HG02763 (cell line): ENCODE measurements around the gene E2F2.
"Not testable (repeated sequence)": the region's sequence is repeated elsewhere in the genome, so short reads cannot be mapped to it uniquely, and the experiment has no call there.

Source experiments
- ATAC-seq: cut with Tn5 transposase; IDR thresholded peaks from one replicate; pipeline ENCODE4 v1.9.1; 2021; ENCODE audit warnings: mild to moderate bottlenecking, moderate library complexity; ENCODE audit not compliant: unreplicated experiment

Gene E2F2

GRCh38 chr1:23526329-23527041, 4.5 kb downstream of the E2F2 start:
- ATAC-seq = no peak

GRCh38 chr1:23525558-23526250, 5.3 kb downstream of the E2F2 start:
- no peak for ATAC-seq

DNA sequence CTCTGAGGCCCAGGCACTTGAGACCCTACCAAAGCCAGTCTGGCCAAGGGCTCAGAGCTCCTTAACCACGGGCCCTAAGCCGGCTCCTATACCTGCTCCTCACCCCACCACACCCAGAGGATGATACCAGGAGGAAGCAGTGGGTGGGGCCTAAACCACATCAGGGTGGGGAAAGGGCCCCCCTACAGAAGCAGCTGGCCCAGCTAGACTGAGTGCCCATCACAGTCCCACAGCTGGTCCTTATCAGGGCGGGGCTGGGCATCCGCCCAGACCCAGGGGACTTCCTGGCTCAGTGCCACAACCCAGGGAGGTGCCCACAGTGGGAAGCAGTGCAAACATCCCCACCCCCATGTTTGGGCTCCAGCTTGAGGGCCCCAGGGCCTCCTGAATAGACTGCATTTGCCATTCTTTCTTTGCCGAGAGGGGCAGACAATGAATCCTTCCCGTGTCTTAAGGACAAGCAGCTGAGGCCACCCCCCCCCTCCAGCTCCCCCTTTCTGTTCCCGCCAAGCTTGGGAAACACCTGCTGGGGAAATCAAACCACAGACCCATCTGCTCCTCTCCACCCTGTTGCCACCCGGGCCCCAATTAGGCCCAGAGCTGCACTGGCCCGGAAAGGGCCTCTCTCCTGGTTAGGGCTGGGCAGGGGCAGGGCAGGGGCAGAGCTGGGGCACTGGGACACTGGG, 6.2 kb downstream of the E2F2 start:
- no peak for ATAC-seq

DNA sequence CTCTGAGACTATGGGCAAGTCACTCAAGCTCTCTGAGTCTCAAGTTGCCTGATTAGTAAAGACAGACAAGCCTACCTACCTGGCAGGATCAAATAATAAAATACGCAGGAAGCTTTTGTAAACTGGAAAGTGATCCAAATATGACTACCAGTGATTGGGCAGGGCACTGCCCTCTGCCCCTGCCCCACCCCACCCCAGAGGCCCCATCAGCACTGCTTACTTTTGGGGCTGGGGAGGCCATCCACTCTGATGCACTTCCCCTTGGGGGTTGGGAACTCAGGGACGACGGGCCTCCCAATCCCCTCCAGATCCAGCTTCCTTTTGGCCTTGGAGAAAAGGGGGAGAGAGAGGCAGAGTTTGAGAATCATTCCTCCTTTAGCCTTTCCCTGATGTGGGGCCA, 6.9 kb downstream of the E2F2 start:
- ATAC-seq = no peak

DNA sequence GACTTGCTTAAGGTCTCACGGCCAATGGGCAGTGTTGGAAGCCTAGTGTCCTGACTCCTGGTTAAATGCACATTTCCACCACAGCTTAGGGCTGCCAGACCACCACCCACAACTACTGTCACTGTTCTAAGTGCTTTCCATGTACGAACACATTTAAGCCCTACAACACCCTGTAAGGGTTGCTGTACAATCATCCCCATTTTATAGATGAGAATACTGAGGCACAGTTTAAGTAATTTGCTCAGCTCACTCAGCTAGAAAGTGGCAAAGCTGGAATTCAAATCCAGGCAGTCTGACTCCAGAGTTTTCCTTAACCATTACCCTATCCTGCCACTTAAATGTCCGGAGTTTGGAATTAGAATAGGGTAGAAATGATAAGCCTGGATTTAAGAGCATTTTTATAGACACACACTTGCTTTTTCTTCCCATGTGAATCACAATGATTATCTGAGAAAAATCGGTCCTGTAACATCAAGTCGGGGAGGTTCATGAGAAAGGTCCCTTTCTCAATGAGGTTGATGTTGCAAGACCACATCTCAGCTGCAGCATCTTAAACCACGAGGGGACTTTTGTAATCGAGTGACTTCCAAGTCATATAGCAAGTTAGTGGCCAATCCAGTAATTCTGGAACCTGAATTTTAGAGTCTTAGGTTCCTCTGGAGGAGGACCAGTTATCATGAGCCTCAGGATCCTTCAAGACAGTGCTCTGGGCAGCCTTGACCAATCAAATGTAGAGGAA, 8.6 kb downstream of the E2F2 start:
- ATAC-seq = no peak

GRCh38 chr1:23521588-23521987, 9.4 kb downstream of the E2F2 start:
- ATAC-seq = no peak

DNA sequence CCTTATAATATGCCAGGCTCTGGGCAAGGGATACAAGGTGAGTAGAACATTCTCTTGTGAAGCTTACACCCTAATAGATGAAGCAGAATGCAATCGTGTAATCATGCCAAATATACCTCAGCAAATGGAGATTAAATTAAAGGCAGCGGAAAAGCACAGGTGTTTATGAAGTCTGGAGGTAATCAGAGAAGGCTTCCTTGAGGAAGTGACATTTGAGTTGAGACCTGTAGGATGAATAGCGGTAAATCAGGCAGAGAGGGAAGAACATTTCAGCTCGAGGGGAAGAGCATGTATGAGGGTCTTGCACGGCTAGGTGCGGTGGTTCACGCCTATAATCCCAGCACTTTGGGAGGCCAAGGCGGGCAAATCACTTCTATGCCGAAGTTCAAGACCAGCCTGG, 13.5 kb downstream of the E2F2 start:
- no peak for ATAC-seq

- ATAC-seq = no peak
Observed at GRCh38 chr1:23515905-23516304, 15.1 kb downstream of the E2F2 start.

- no peak for ATAC-seq
Observed at GRCh38 chr1:23514111-23514679, 16.8 kb downstream of the E2F2 start.

DNA sequence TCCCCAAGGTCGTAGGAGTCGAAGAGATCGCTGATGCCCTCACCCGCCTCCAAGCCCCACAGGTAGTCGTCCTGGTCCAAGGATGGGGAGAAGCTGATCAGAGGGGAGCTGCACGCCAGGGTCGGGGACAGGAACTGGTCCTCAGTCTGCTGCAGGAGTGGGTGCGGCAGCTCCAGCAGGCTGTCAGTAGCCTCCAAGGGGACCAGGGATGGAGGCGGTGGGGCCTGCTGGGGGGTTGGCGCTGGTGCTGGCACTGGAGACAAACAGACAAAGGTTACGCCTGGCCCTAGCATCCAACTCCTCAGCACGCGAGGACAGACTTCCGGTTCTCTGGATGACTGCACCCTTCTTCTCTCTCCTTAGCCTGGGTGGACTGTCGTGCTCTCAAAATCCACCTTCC, 21.1 kb downstream of the E2F2 start:
- ATAC-seq = no peak

DNA sequence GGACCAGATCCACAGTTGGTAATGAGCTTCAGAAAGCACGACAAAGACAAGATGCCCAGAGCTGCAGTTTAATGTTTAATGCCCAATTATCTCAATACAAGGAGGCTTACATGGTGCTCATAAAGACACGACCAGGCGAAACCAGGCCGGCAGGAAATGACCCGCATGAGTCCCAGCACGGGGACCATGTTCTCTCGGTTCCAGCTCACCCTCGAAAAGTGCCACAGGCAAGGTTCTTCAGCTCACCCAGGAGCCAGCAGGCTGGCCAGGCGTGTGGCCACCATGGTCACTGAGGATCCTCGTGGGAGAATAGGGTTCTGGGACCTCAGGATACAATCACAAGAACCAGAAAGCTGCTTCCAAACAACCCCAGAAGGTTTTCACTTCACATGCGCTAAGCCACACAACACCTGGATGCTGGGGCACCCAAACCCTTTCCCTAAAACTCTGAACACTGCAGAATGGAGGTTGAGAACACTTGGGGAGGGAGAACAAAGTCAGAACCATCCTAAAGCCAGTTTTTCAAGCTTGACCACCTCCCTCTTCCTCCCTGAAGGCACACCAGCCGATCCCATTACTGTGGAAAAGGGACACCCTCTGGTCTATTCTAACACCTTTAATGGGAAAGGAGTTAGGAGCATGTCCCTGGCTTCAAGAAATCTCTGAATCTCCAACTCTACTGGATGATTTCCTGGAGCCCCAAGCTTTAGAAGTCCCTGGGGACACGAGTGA, 24.5 kb downstream of the E2F2 start:
- ATAC-seq = no peak

GRCh38 chr1:23505851-23506250, 25.2 kb downstream of the E2F2 start:
- no peak for ATAC-seq

DNA sequence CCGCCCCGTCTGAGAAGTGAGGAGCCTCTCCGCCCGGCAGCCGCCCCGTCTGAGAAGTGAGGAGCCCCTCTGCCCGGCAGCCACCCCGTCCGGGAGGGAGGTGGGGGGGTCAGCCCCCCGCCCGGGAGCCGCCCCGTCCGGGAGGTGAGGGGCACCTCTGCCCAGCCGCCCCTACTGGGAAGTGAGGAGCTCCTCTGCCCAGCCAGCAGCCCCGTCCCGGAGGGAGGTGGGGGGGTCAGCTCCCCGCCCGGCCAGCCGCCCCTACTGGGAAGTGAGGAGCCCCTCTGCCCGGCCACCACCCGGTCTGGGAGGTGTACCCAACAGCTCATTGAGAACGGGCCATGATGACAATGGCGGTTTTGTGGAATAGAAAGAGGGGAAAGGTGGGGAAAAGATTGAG, 26.9 kb downstream of the E2F2 start:
- not testable (repeated sequence) for ATAC-seq

DNA sequence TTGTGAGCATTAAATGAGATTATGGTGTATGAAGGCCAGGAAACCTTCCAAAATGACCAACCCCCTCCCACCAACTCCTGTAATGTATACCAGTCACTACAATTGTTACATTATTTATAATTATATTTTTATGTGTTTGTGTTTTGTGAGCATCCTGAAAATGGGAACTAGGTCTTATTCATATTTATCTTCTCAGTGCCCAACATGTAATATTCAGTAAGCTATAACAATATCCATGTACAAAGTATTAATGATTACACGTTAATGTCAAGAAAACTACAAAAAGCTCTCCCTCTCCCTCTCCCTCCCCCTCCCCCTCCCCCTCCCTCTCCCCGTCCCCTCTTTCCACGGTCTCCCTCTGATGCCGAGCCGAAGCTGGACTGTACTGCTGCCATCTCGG, 28.1 kb downstream of the E2F2 start:
- ATAC-seq = no peak

GRCh38 chr1:23500466-23500865, 30.6 kb downstream of the E2F2 start:
- ATAC-seq = no peak

DNA sequence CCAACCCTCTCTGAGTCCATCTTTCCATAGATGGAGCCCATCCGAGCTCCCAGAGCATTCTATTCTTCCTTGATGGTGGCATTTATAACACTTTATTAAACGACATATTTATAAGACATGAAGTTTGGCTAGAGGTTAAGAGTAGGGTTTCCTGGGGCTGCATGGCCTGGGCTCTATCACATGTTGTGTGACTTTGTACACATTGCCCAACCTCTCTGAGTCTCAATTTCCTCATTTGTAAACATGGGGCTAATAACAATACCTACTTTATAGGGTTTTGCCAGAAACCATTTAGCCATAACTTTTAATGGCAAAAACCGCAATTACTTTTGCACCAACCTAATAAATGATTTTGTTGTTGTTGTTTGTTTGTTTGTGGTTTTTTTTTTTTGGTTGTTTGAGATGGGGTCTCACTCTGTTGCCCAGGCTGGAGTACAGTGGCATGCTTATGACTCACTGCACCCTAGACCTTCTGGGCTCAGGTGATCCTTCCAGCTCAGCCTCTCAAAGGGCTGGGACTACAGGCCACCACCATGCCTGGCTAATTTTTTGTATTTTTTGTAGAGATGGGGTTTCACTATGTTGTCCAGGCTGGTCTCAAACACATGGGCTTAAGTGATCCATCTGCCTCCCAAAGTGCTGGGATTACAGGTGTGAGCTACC, 33.1 kb downstream of the E2F2 start:
- no peak for ATAC-seq

- no peak for ATAC-seq
Observed at GRCh38 chr1:23496490-23497181, 34.4 kb downstream of the E2F2 start.

- ATAC-seq = not testable (repeated sequence)
Observed at GRCh38 chr1:23494836-23495235, 36.2 kb downstream of the E2F2 start.

GRCh38 chr1:23492776-23493175, 38.3 kb downstream of the E2F2 start:
- ATAC-seq = not testable (repeated sequence)
